IPS-18a (cell line): ENCODE results near the gene TMEM178A.

Experiments
- H3K27ac ChIP-seq: one replicate; pipeline ENCODE4 v1.5.1; 2013; ENCODE audit warnings: low read length
- H3K27me3 ChIP-seq: one replicate; pipeline ENCODE4 v1.6.1; 2013; ENCODE audit warnings: mild to moderate bottlenecking, low read length; ENCODE audit not compliant: control insufficient read depth, insufficient read depth
- H3K36me3 ChIP-seq: one replicate; pipeline ENCODE4 v1.6.1; 2013; ENCODE audit warnings: low read depth, low read length; ENCODE audit not compliant: control insufficient read depth
- H3K4me1 ChIP-seq: one replicate; pipeline ENCODE4 v1.6.1; 2013; ENCODE audit warnings: low read depth, low read length; ENCODE audit not compliant: control insufficient read depth
- H3K4me3 ChIP-seq: one replicate; pipeline ENCODE4 v1.5.1; 2013; ENCODE audit warnings: low read length
- H3K9ac ChIP-seq: one replicate; pipeline ENCODE4 v1.6.1; 2013; ENCODE audit warnings: mild to moderate bottlenecking, low read length, moderate library complexity
- H3K9me3 ChIP-seq: one replicate; pipeline ENCODE4 v1.6.1; 2013; ENCODE audit warnings: low read depth, low read length; ENCODE audit not compliant: control insufficient read depth

The TMEM178A gene

GRCh38 chr2:39631718-39632117 is 34.0 kb upstream of the TMEM178A start:
- no peak overlapping the region for H3K4me3 ChIP-seq
- H3K27me3 ChIP-seq, result no peaks in the 10 kb centered on the region
- H3K36me3 ChIP-seq, result no peaks in the 10 kb centered on the region
- no peak overlapping the region for H3K9ac ChIP-seq
- no peak overlapping the region for H3K27ac ChIP-seq
- no peaks in the 10 kb centered on the region for H3K4me1 ChIP-seq
- no peaks in the 10 kb centered on the region for H3K9me3 ChIP-seq

GRCh38 chr2:39632876-39633275 is 32.8 kb upstream of the TMEM178A start:
- Histone ChIP-seq H3K9ac (no peak overlapping the region), H3K27me3 (no peaks in the 10 kb centered on the region), H3K9me3 (no peaks in the 10 kb centered on the region), H3K27ac (no peak overlapping the region), H3K36me3 (no peaks in the 10 kb centered on the region), H3K4me3 (no peak overlapping the region), H3K4me1 (no peaks in the 10 kb centered on the region)

GRCh38 chr2:39636306-39636705 is 29.4 kb upstream of the TMEM178A start:
- Histone ChIP-seq H3K27me3 (no peaks in the 10 kb centered on the region), H3K9ac (no peak overlapping the region), H3K4me3 (no peak overlapping the region), H3K27ac (no peak overlapping the region), H3K9me3 (no peaks in the 10 kb centered on the region), H3K4me1 (no peaks in the 10 kb centered on the region), H3K36me3 (no peaks in the 10 kb centered on the region)

GRCh38 chr2:39638581-39638980 is 27.1 kb upstream of the TMEM178A start:
- Histone ChIP-seq H3K9ac (no peak overlapping the region), H3K36me3 (no peaks in the 10 kb centered on the region), H3K9me3 (no peaks in the 10 kb centered on the region)

GRCh38 chr2:39640107-39640506 is 25.6 kb upstream of the TMEM178A start:
- Histone ChIP-seq H3K27ac (no peak overlapping the region), H3K9me3 (no peaks in the 10 kb centered on the region), H3K36me3 (no peaks in the 10 kb centered on the region), H3K27me3 (no peaks in the 10 kb centered on the region), H3K9ac (no peak overlapping the region), H3K4me3 (no peak overlapping the region), H3K4me1 (no peaks in the 10 kb centered on the region)

More at GRCh38 chr2:39638581-39638980, 27.1 kb upstream of the TMEM178A start:
- H3K27ac ChIP-seq, result no peak overlapping the region
- H3K4me3 ChIP-seq, result no peak overlapping the region
- H3K27me3 ChIP-seq, result no peaks in the 10 kb centered on the region
- H3K4me1 ChIP-seq, result no peaks in the 10 kb centered on the region

- Histone ChIP-seq H3K9me3 (no peaks in the 10 kb centered on the region), H3K27ac (no peak overlapping the region), H3K27me3 (no peaks in the 10 kb centered on the region), H3K9ac (no peak overlapping the region), H3K36me3 (no peaks in the 10 kb centered on the region), H3K4me1 (no peaks in the 10 kb centered on the region), H3K4me3 (no peak overlapping the region)
Observed at GRCh38 chr2:39640681-39641080, 25.0 kb upstream of the TMEM178A start.

GRCh38 chr2:39641635-39642034 is 24.1 kb upstream of the TMEM178A start:
- Histone ChIP-seq H3K9me3 (no peaks in the 10 kb centered on the region), H3K27me3 (no peaks in the 10 kb centered on the region), H3K36me3 (no peaks in the 10 kb centered on the region), H3K27ac (no peak overlapping the region), H3K4me1 (no peaks in the 10 kb centered on the region), H3K4me3 (no peak overlapping the region), H3K9ac (no peak overlapping the region)

GRCh38 chr2:39642051-39642718 is 23.5 kb upstream of the TMEM178A start:
- no peak overlapping the region for H3K9ac ChIP-seq
- H3K27ac ChIP-seq, result no peak overlapping the region
- no peak overlapping the region for H3K4me3 ChIP-seq
- peaks cover 5% of the 10 kb centered on the region for H3K4me1 ChIP-seq
- no peaks in the 10 kb centered on the region for H3K9me3 ChIP-seq
- no peaks in the 10 kb centered on the region for H3K27me3 ChIP-seq
- H3K36me3 ChIP-seq, result no peaks in the 10 kb centered on the region

GRCh38 chr2:39645826-39646225 is 19.9 kb upstream of the TMEM178A start:
- no peaks in the 10 kb centered on the region for H3K36me3 ChIP-seq
- H3K4me3 ChIP-seq, result no peak overlapping the region
- no peaks in the 10 kb centered on the region for H3K27me3 ChIP-seq
- no peak overlapping the region for H3K27ac ChIP-seq
- no peaks in the 10 kb centered on the region for H3K9me3 ChIP-seq
- peaks cover 18% of the 10 kb centered on the region for H3K4me1 ChIP-seq
- H3K9ac ChIP-seq, result no peak overlapping the region

GRCh38 chr2:39646267-39646666 is 19.4 kb upstream of the TMEM178A start:
- Histone ChIP-seq H3K27ac (no peak overlapping the region), H3K4me3 (no peak overlapping the region), H3K36me3 (no peaks in the 10 kb centered on the region), H3K27me3 (no peaks in the 10 kb centered on the region), H3K4me1 (peaks cover 18% of the 10 kb centered on the region), H3K9ac (no peak overlapping the region), H3K9me3 (no peaks in the 10 kb centered on the region)

GRCh38 chr2:39647104-39647765 is 18.5 kb upstream of the TMEM178A start:
- Histone ChIP-seq H3K4me3 (no peak overlapping the region), H3K9ac (no peak overlapping the region), H3K27me3 (no peaks in the 10 kb centered on the region), H3K36me3 (no peaks in the 10 kb centered on the region), H3K9me3 (no peaks in the 10 kb centered on the region), H3K4me1 (peaks cover 18% of the 10 kb centered on the region), H3K27ac (no peak overlapping the region)

GRCh38 chr2:39648580-39648979 is 17.1 kb upstream of the TMEM178A start:
- Histone ChIP-seq H3K27me3 (no peaks in the 10 kb centered on the region), H3K9me3 (no peaks in the 10 kb centered on the region), H3K4me1 (peaks cover 18% of the 10 kb centered on the region), H3K9ac (no peak overlapping the region), H3K27ac (no peak overlapping the region), H3K36me3 (no peaks in the 10 kb centered on the region), H3K4me3 (no peak overlapping the region)
